HG02588 (cell line): ENCODE data around the gene INMT.

Source experiments
- ATAC-seq: cut with Tn5 transposase; IDR thresholded peaks from one replicate; pipeline ENCODE4 v1.9.1; 2021; ENCODE audit warnings: mild to moderate bottlenecking, moderate library complexity; ENCODE audit not compliant: unreplicated experiment

Gene INMT

DNA sequence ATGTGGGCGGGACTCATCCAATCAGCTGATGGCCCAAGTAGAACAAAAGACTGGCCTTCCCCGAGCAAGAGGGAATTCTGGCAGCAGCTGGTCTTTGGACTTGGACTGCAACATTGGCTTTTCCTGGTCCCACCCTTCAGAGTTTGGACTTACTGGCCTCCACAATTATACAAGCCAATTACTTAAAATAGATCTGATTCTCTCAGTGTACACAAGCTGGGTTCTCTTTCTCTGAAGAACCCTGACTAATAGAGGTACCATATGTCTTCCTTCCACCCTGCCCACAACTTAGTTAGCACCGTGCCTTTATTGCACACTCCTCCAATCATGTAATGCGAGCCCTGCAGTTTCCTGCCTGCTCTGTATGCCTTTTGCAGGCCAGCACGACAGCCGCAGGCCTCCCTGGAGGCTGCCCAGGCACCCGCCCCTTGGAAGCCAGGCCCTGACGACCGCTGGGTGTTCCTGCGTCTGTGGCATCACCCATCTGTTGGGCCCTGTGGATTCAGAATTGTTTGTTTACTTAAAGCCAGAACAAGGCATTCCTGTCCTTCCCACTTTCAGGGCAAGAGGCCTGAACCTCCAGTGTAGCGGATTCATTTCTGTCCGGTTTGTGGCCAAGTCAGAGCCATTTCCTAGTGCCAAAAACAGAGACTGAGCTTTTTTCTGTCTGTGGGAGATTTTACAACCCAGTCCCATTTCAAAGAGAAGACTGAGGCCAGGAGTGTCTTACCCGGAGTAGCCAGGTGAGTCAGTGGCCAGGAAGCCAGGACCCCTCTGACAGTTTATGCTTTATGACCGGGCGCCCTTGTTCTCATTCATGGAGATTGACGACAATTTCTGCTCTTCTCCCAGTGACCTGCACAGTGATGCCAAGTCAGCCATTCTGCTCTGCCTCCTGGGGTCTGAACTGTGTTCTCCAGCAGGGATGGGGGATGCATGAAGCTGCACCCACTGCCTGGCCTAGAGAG is 968 bp upstream of the INMT start:
- no peak for ATAC-seq

GRCh38 chr7:30752484-30752883 is 549 bp downstream of the INMT start:
- ATAC-seq = no peak

GRCh38 chr7:30752979-30753378 is 1.0 kb downstream of the INMT start:
- no peak for ATAC-seq

- ATAC-seq = no peak
These were observed 2.5 kb downstream of the INMT start for GRCh38 chr7:30754315-30754877.

DNA sequence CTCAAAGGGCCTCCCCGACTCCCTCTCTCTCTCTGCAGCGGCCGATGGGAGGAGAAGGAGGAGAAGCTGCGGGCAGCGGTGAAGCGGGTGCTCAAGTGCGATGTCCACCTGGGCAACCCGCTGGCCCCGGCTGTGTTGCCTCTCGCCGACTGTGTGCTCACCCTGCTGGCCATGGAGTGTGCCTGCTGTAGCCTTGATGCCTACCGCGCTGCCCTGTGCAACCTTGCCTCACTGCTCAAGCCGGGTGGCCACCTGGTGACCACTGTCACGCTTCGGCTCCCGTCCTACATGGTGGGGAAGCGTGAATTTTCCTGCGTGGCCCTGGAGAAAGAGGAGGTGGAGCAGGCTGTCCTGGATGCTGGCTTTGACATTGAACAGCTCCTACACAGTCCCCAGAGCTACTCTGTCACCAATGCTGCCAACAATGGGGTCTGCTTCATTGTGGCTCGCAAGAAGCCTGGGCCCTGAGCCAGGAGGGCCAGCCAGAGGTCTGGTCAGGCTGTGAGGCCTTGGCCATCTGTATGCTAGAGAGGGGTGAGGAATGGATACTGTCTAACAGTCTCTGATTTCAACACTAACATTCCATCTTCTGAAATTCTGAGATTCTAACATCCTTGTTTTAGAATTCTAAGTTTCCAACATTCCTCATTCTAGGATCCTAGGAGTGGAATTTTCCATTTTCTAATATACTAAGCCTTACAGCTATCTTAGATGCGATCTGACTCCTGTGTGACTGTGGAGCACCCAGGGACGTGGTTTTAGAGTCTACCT is 3.6 kb downstream of the INMT start:
- ATAC-seq = no peak

GRCh38 chr7:30757342-30757692 is 5.4 kb downstream of the INMT start:
- no peak for ATAC-seq

DNA sequence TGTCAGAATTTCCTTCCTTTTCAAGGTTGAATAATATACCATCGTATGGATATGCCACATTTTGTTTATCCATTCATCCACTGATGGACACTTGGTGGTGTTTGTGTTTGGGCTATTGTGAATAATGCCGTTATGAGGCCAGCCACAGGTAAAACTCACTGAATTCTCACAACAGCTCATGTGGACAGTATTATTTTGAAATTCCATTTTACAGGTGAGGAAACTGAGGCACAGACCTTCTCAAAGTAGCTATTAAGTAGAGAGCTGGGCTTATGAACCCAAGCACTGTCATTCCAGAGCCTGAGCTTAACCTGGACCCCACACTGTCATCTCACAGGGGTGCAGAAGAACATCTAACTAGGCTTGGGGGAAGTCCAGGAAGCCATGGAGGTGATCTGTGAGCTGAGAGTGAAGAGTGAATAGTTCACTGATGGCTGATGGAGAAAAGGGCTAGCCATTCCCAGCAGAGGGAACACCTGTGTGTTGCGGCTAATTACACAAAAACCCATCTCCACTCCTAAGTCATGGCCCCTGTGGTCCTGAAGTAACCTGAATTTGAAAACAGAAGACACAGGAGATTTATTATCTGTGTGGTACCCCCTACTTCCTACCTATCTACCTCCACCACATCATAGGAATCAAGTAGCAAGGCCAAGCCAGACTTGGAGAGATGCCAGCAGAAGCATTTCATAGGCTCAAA is 8.7 kb downstream of the INMT start:
- no peak for ATAC-seq

DNA sequence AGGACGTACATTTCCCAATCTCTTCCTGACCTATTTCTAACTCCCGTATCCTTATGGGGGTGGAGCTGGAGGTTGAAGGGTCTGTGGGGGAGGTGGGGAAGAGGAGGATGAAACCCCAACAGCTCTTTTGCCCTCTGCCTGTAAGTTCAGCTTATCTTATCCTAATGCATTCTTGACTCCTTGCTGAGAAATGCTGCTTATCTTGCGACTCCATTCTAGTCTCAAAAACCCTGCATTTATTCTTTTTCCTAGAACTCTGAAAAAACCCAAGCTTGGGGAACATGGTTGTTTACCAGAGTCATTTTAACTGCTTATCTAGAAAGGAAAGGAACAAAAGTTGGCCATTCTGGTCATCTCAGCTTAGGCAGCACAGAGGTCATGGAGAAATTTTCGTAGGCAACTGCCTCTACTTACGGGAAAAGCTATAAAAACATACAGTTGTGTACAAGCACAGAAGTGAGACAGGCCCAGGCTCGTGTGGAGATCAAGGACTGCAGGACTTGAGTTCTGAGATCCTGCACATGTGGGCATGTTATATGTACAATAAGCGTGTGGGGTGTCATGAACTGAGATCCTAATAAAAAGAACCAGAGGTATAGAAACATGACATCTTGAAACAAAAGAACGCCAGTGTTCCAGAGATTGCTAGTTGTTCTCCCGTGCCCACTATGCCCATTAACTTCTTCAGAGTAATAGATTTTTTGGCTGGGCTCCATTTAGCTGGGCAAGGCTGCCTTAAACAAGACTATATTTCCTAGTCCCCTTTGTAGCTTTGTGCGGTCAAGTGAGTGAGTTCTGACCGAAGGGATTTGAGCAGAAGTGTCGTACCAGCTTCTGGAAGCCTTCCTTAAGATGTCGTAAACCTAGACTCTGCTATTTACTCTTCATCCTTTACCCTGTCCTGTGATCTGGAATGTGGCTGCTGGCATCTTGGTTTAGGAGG is 9.6 kb downstream of the INMT start:
- no peak for ATAC-seq

GRCh38 chr7:30764030-30764975 is 12.4 kb downstream of the INMT start:
- ATAC-seq = peak; percentile 94

- ATAC-seq = no peak
These were observed 13.5 kb downstream of the INMT start for GRCh38 chr7:30765408-30765807.

DNA sequence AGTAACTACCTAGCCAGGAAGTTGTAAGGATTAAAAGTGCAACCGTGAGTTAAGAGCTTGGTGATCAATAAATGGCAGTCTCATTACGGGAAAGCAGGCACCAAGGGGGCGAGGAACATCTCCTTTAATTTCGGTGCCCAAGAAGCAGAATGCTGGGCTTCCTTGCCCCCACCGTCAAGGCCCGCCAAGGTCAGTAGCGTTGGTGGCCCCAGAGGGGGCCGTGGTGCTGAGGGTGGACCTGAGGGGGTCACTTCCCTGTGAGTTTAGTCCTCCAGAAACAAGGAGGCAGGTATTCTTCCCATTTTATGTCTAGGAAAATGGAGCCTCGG is 18.9 kb downstream of the INMT start:
- no peak for ATAC-seq

- ATAC-seq = peak; percentile 91
These were observed 19.4 kb downstream of the INMT start, which contains the start of gene MINDY4 for GRCh38 chr7:30771174-30771879. Gene MINDY4, plus strand, starts transcription at chr7:30771417. Its CDS starts 77 bp downstream, at chr7:30771494.

GRCh38 chr7:30771880-30772425 is 20.0 kb downstream of the INMT start:
- ATAC-seq = no peak

DNA sequence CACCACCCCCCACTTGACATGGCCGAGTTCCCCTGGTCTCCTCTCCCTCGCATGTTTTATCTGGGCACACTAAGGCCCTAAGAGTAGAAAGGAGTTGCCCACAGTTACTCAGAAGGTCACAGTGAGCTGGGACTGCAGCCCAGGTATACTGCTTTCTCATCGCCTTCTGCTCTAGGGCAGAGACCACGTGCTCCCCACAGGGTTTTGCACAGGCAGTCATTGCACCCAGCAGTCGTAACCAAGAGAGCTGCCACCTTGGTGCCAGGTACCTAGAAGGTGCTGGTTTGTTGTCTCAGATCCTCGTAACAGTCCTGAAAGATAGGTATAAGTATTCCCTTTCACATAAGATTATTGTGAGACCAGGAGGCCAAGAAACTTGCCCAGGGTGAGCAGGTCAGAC is 21.0 kb downstream of the INMT start:
- ATAC-seq = no peak

GRCh38 chr7:30775992-30776391 is 24.1 kb downstream of the INMT start:
- no peak for ATAC-seq

- no peak for ATAC-seq
These were observed 25.0 kb downstream of the INMT start for GRCh38 chr7:30776971-30777370.

GRCh38 chr7:30778255-30779025 is 26.5 kb downstream of the INMT start:
- no peak for ATAC-seq
